ENCODE measurements around the gene GHSR. TPM values are rescaled to one million over a fixed set of nuclear protein-coding genes. Genes with fewer than 3 reads are reported as not detected.

GHSR gene
- polyA plus RNA-seq, 2 of the 4 experiments (the other 2 are of a cell fraction), result not detected

DNA sequence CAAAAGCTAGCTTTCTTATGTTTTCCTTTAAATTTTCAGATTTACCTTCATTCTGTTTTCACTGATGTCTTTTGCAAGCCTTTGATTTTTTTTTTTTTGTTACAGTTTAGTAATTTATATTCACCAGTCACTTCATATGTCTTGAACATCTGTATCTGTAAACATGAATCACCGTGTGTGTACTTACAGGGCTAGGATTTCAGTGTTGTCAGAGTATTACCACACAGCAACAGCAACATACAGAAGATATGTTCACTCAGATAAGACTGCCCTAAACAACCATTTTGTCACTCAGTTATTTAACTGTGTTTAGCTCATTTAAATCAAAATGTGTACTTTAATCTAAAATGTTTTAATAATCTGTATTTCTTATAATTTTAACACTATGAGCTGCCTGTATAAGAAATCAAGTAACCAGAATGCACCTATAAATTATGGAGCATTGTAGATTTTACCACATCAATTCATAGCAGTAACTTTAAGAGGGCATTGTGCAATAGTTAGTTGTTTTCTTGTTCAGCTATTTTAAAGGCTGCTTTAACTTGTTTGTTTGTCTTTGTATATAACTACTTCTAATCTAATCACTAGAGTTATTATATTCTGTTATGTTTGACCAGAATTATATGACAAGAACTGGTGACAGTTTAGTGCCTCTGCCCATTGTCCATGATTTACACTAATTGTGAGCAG lies 50.4 kb downstream of the GHSR start:
- FAIRE-seq (no peak), DNase-seq (ENCODE audit: low read depth in 1 of 2, low spot score in 1 of 2) (peak; percentile 7 to 29), ATAC-seq (peak; percentile 70; a peak in 5 of 6 replicates)

DNA sequence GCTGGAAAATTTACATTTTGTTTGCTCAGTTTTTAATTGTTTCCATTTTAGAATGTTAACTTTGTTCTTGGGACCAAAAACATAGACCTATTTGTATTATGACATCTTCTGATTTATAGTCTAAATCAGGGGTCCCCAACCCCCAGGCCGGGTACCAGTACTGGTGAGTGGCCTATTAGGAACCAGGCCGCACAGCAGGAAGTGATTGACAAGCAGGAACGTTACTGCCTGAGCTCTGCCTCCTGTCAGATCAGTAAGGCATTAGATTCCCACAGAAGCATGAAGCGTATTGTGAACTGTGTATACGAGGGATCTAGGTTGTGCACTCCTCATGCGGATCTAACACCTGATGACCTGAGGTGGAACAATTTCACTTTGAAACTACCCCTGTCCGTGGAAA lies 51.9 kb downstream of the GHSR start:
- no peak overlapping the region for H3K4me2 ChIP-seq
- no peak for FAIRE-seq
- TF ChIP-seq KDM1A (IDR thresholded peaks at IDR 0.05; ENCODE audit: low read depth), result no peak
- TF ChIP-seq HDAC2 (IDR thresholded peaks at IDR 0.05), result no peak
- TF ChIP-seq CBX8 (IDR thresholded peaks at IDR 0.05), result no peak
- no peak for TF ChIP-seq JUNB (IDR thresholded peaks at IDR 0.05)
- no peak for TF ChIP-seq RCOR1 (IDR thresholded peaks at IDR 0.05; ENCODE audit: low read depth, low read length)
- TF ChIP-seq USF2 (IDR thresholded peaks at IDR 0.05), result no peak
- no peak for TF ChIP-seq CTCF (IDR thresholded peaks at IDR 0.05)
- TF ChIP-seq ELK1 (IDR thresholded peaks at IDR 0.05; ENCODE audit: low read depth, low read length), result no peak
- no peak for TF ChIP-seq TFCP2L1 (CRISPR knock-in tag; IDR thresholded peaks at IDR 0.05)
- TF ChIP-seq POLR2AphosphoS2 (conservative IDR thresholded peaks at IDR 0.05; ENCODE audit: low read length), result no peak
- no peak for TF ChIP-seq PHF8 (IDR thresholded peaks at IDR 0.05; ENCODE audit: borderline replicate concordance, low read depth)
- no peaks in the 10 kb centered on the region for H3K9me3 ChIP-seq
- no peak overlapping the region for H3K27ac ChIP-seq
- ChIA-PET CTCF (interaction anchor here (0.9 kb wide), 1 partner anchor 271 kb away, joined by 3 read pairs; no protein-coding TSS in a partner anchor), POLR2A (no interaction called here)
- 82% methylated on average over 7 of the region's 7 CpGs for WGBS (ENCODE audit: missing lambda C conversion rate)
- peak; percentile 24 to 31; a peak in 2 of 6 replicates for ATAC-seq
- peaks cover 15% of the 10 kb centered on the region; the same call in 2 of the 3 replicates for H3K4me1 ChIP-seq
- H3K4me3 ChIP-seq, result no peak overlapping the region
- DNase-seq (ENCODE audit: low read depth in 1 of 2, low spot score in 1 of 2), result no peak

More for the DNA sequence above, 50.4 kb downstream of the GHSR start:
- Histone ChIP-seq H3K4me3 (no peak overlapping the region), H3K9me3 (no peaks in the 10 kb centered on the region), H3K27ac (no peak overlapping the region), H3K4me1 (peaks cover 15% of the 10 kb centered on the region; the same call in 2 of the 3 replicates), H3K4me2 (no peak overlapping the region)
- 19% methylated on average over 1 of the region's 1 CpG for WGBS (ENCODE audit: missing lambda C conversion rate)
- POLR2A ChIA-PET, result no interaction called here
- CTCF ChIA-PET, result interaction anchor here (1.1 kb wide), 1 partner anchor 80 kb away, joined by 3 read pairs; no protein-coding TSS in a partner anchor
- TF ChIP-seq SREBF2 (IDR thresholded peaks at IDR 0.05) (no peak), KDM1A (IDR thresholded peaks at IDR 0.05; ENCODE audit: low read depth) (no peak), NPAS2 (CRISPR knock-in tag; IDR thresholded peaks at IDR 0.05; ENCODE audit: borderline replicate concordance) (no peak), CHD2 (IDR thresholded peaks at IDR 0.05; ENCODE audit: low read length, partially characterized antibody) (no peak), CEBPB (IDR thresholded peaks at IDR 0.05) (peak; percentile 9 to 33; a peak in 2 of 4 replicates), SMC3 (IDR thresholded peaks at IDR 0.05) (no peak)

DNA sequence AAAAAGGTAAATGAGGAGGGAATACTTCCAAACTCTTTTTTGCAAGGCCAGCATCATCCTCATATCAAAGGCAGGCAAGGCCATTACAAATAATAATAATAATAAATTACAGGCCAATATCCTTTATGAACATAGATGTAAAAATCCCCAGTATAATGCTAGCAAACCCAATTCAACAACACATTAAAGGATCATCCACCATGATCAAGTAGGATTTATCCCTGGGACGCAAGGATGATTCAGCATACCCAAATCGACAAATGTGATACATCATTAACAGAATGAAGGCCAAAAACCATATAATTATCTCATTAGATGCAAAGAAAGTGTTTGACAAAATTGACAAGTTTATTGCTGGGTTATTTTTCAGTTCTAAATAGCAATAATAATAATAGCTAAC lies 53.6 kb downstream of the GHSR start:
- no peak for ATAC-seq
- no peak for FAIRE-seq
- CTCF ChIA-PET, result no interaction called here
- Histone ChIP-seq H3K4me1 (peaks cover 15% of the 10 kb centered on the region; the same call in 2 of the 3 replicates), H3K4me2 (no peak overlapping the region), H3K27ac (no peak overlapping the region), H3K4me3 (no peak overlapping the region), H3K9me3 (no peaks in the 10 kb centered on the region)
- WGBS (ENCODE audit: missing lambda C conversion rate), result 90% methylated on average over 2 of the region's 2 CpGs
- POLR2A ChIA-PET, result no interaction called here
- no peak for TF ChIP-seq ESRRA (IDR thresholded peaks at IDR 0.05; ENCODE audit: borderline replicate concordance, low read length)
- no peak for TF ChIP-seq HEYL (CRISPR knock-in tag; IDR thresholded peaks at IDR 0.05)
- TF ChIP-seq SMC3 (IDR thresholded peaks at IDR 0.05), result no peak
- DNase-seq (ENCODE audit: low read depth in 1 of 2, low spot score in 1 of 2), result no peak

Other genes starting within 250 kb of the GHSR start
- gene TNFSF10, start 75.0 kb upstream of the GHSR start, polyA plus RNA-seq (2011; rRNA removed), result 0.92 and 1.7 TPM in 2 replicates
- 0.05 to 0.48 TPM (median 0.46 TPM) in 3 replicates for gene TNFSF10, start 75.0 kb upstream of the GHSR start, polyA plus RNA-seq (2017; fragmentation: RNase III; extraction: RNeasy Plus Mini Kit Qiagen cat#74134 plus additional on column Dnase treatment)

Data from A549 (cell line).